D721Med (cell line): ENCODE data around the gene REPS2.

Experiments
- DNase-seq: peaks from one replicate; pipeline ENCODE4 v3.0.0; 2011; ENCODE audit warnings: low spot score; ENCODE audit not compliant: insufficient read length
- FAIRE-seq: peaks from 2 replicates; lab custom pipeline; 2011; peaks lifted over from hg19 to GRCh38; lab: Jason Lieb, UNC
- CTCF ChIP-seq: IDR thresholded peaks from 2 replicates; pipeline ENCODE4 v1.5.1; 2012; ENCODE audit warnings: mild to moderate bottlenecking, control low read depth; ENCODE audit not compliant: insufficient read depth; ENCODE audit errors: missing control alignments

Gene REPS2

GRCh38 chrX:17187136-17187756 is 240.8 kb downstream of the REPS2 start:
- DNase-seq = no peak
- TF ChIP-seq CTCF = no peak
- no peak for FAIRE-seq

- FAIRE-seq = no peak
- no peak for TF ChIP-seq CTCF
- DNase-seq = no peak
Observed at GRCh38 chrX:17192106-17192505, 245.6 kb downstream of the REPS2 start.
